A549 (cell line): ENCODE measurements around the gene WDR43. TPM values are rescaled to one million over a fixed set of nuclear protein-coding genes. Genes with fewer than 3 reads are reported as not detected.

ENCODE experiments used
- ATAC-seq, 2 experiments: fragments of 200-7000 bp in 1 of 2; fragments of >200 bp in 1 of 2; cut with Nextera tagmentation in 1 of 2; cut with Tn5 transposase in 1 of 2; 3 replicates each; pipeline versions ENCODE4 v1.8.0 to v1.9.1; 2018 to 2020; ENCODE audit warnings: mild to moderate bottlenecking in 1 of 2, moderate library complexity in 1 of 2
- CTCF ChIA-PET: fragments of 300-600 bp; sonication (Branson Sonifier 250); formaldehyde crosslinking; extraction: SDS; loops from one replicate; lab custom pipeline; 2021; ENCODE audit warnings: antibody characterized with exemption, inconsistent platforms; lab: Yijun Ruan, JAX
- POLR2A ChIA-PET: fragments of 350-600 bp; formaldehyde crosslinking; extraction: SDS; loops from one replicate; lab custom pipeline; 2021; ENCODE audit warnings: antibody characterized with exemption, inconsistent platforms; lab: Yijun Ruan, JAX
- DNase-seq, 2 experiments: peaks; one replicate each; pipeline versions ENCODE4 v3.0.0 to v3.0.0-alpha.2; 2011 to 2016; ENCODE audit warnings: low read depth in 1 of 2, low spot score in 1 of 2
- FAIRE-seq: peaks from 2 replicates; lab custom pipeline; 2011; peaks lifted over from hg19 to GRCh38; lab: Jason Lieb, UNC
- H3K27ac ChIP-seq, 2 experiments: fragments of >200 bp; sonication (Bioruptor Twin); formaldehyde crosslinking; 3 replicates each; pipeline ENCODE4 v1.5.1; 2016 to 2017
- H3K4me1 ChIP-seq: fragments of >200 bp; sonication (Bioruptor Twin); formaldehyde crosslinking; 3 replicates; pipeline ENCODE4 v1.6.1; 2016
- H3K4me2 ChIP-seq: fragments of >200 bp; sonication (Bioruptor Twin); formaldehyde crosslinking; 3 replicates; pipeline ENCODE4 v1.6.1; 2016
- H3K4me3 ChIP-seq: fragments of >200 bp; sonication (Bioruptor Twin); formaldehyde crosslinking; 3 replicates; pipeline ENCODE4 v1.5.1; 2016
- H3K9me3 ChIP-seq: fragments of >200 bp; sonication (Bioruptor Twin); formaldehyde crosslinking; 3 replicates; pipeline ENCODE4 v1.6.1; 2016
- BHLHE40 ChIP-seq: IDR thresholded peaks from 2 replicates; pipeline ENCODE4 v1.6.1; 2012; ENCODE audit warnings: low read depth, low read length, inconsistent platforms
- CHD4 ChIP-seq: fragments of 200-600 bp; sonication (generic); IDR thresholded peaks from 2 replicates; pipeline ENCODE4 v1.6.1; 2016; ENCODE audit warnings: antibody characterized with exemption, mild to moderate bottlenecking, borderline replicate concordance
- ELK1 ChIP-seq: fragments of 150-350 bp; IDR thresholded peaks from 2 replicates; pipeline ENCODE4 v1.6.1; 2014; ENCODE audit warnings: low read depth, mild to moderate bottlenecking, low read length
- ESRRA ChIP-seq: fragments of 150-350 bp; IDR thresholded peaks from 2 replicates; pipeline ENCODE4 v1.6.1; 2014; ENCODE audit warnings: mild to moderate bottlenecking, low read length, borderline replicate concordance
- FOSL2 ChIP-seq, 2 experiments: fragments of 450-650 bp in 1 of 2; fragments of >200 bp in 1 of 2; sonication (Bioruptor Twin) in 1 of 2; formaldehyde crosslinking; IDR thresholded peaks; 2 replicates each; pipeline versions ENCODE4 v1.5.0 to v1.6.1; 2016 to 2020; ENCODE audit warnings: mild to moderate bottlenecking in 1 of 2, moderate library complexity in 1 of 2
- GATA3 ChIP-seq: IDR thresholded peaks from 2 replicates; pipeline ENCODE4 v1.6.1; 2012; ENCODE audit warnings: borderline replicate concordance
- HEYL ChIP-seq: fragments of 250-450 bp; sonication (Bioruptor Pico); IDR thresholded peaks from 2 replicates; pipeline ENCODE4 v1.8.0; 2021; ENCODE audit warnings: mild to moderate bottlenecking, moderate library complexity
- HMGXB4 ChIP-seq: fragments of 250-450 bp; sonication (Bioruptor Pico); IDR thresholded peaks from 2 replicates; pipeline ENCODE4 v1.5.0; 2021; ENCODE audit warnings: mild to moderate bottlenecking, moderate library complexity, borderline replicate concordance
- MAFK ChIP-seq: fragments of 450-650 bp; IDR thresholded peaks from 2 replicates; pipeline ENCODE4 v1.6.1; 2014; ENCODE audit not compliant: partially characterized antibody
- NR3C1 ChIP-seq: fragments of >200 bp; sonication (Bioruptor Twin); formaldehyde crosslinking; IDR thresholded peaks from 3 replicates; pipeline ENCODE4 v1.6.1; 2017
- POLR2A ChIP-seq: IDR thresholded peaks from 2 replicates; pipeline ENCODE4 v1.6.1; 2012; ENCODE audit warnings: mild to moderate bottlenecking, low read length
- POLR2AphosphoS2 ChIP-seq: conservative IDR thresholded peaks from 2 replicates; pipeline ENCODE4 v1.6.1; 2012; ENCODE audit warnings: low read length, improper control_type of control experiment, inconsistent platforms
- RAD21 ChIP-seq, 2 experiments: fragments of >200 bp in 1 of 2; sonication (Bioruptor Twin) in 1 of 2; formaldehyde crosslinking in 1 of 2; IDR thresholded peaks in 1 of 2; conservative IDR thresholded peaks in 1 of 2; 2 replicates in 1 of 2; 3 replicates in 1 of 2; pipeline ENCODE4 v1.6.1; 2012 to 2018; ENCODE audit warnings: inconsistent platforms in 1 of 2
- RCOR1 ChIP-seq: fragments of 150-350 bp; IDR thresholded peaks from 2 replicates; pipeline ENCODE4 v1.6.1; 2014; ENCODE audit warnings: antibody characterized with exemption, low read length, low read depth
- RFX5 ChIP-seq: fragments of 450-650 bp; IDR thresholded peaks from 2 replicates; pipeline ENCODE4 v1.7.1; 2014; ENCODE audit warnings: antibody characterized with exemption, mild to moderate bottlenecking, moderate library complexity
- TFCP2L1 ChIP-seq: fragments of 250-450 bp; sonication (Bioruptor Pico); IDR thresholded peaks from 2 replicates; pipeline ENCODE4 v1.5.0; 2021; ENCODE audit warnings: mild to moderate bottlenecking
- TP53 ChIP-seq: fragments of 250-450 bp; sonication (Bioruptor Pico); IDR thresholded peaks from 2 replicates; pipeline ENCODE4 v1.5.0; 2021; ENCODE audit warnings: mild to moderate bottlenecking, moderate library complexity
- USF2 ChIP-seq: fragments of 450-650 bp; IDR thresholded peaks from 2 replicates; pipeline ENCODE4 v1.6.1; 2014; ENCODE audit warnings: antibody characterized with exemption
- ZNF302 ChIP-seq: fragments of 250-450 bp; sonication (Bioruptor Pico); IDR thresholded peaks from 2 replicates; pipeline ENCODE4 v1.9.0; 2021; ENCODE audit warnings: inconsistent platforms, mild to moderate bottlenecking, moderate library complexity
- WGBS: methylation state at CpG from one replicate; pipeline ENCODE4 v1.1.6; 2017; ENCODE audit errors: missing lambda C conversion rate; 5-methylcytosine and 5-hydroxymethylcytosine counted together
- polyA plus RNA-seq, 4 experiments: library from polyadenylated mRNA; depleted of rRNA in 3 of 4; stranded (reverse); fragments of >200 nt; fragmentation: RNase III in 1 of 4; extraction: RNeasy Plus Mini Kit Qiagen cat#74134 plus additional on column Dnase treatment in 1 of 4; gene quantifications; 2 replicates in 3 of 4; 3 replicates in 1 of 4; pipeline ENCODE4 v1.2.3, GENCODE V29; 2011 to 2017
- TF ChIP-seq, protein P1 (sequence below): fragments of 200-600 bp; sonication (generic); IDR thresholded peaks from 2 replicates; pipeline ENCODE4 v1.6.1; 2016; ENCODE audit warnings: antibody characterized with exemption, mild to moderate bottlenecking, moderate library complexity
- TF ChIP-seq, protein P2 (sequence below): fragments of >200 bp; sonication (Bioruptor Twin); formaldehyde crosslinking; IDR thresholded peaks from 2 replicates; pipeline ENCODE4 v1.6.1; 2016

Gene WDR43
- polyA plus RNA-seq, 2 of the 4 experiments (the other 2 are of a cell fraction), result 71.8 to 256 TPM

DNA sequence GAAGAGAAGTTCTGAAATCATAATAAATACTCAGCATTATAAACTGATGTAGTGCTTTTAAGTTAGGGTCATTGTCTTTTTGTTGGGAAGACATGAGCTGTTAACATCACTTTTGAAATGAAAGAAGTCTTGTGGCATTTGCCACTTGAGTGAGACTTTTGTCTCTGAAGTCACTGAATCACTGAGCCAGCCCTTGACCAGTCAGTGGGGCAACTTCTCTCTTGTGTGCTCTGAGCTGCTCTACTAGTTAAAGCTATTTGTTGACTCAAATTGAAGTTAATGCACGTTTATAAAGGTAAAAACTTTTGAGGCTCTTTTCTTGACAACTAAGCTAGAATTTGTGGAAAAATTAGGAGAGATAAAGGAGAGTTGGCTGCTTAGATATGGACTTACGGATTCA lies 6.7 kb downstream of the WDR43 start:
- TF ChIP-seq POLR2AphosphoS2 (no peak), HEYL (CRISPR knock-in tag) (no peak), TFCP2L1 (CRISPR knock-in tag) (no peak), HMGXB4 (CRISPR knock-in tag) (no peak)
- Histone ChIP-seq H3K27ac (no peak overlapping the region), H3K4me3 (no peak overlapping the region), H3K9me3 (no peaks in the 10 kb centered on the region), H3K4me2 (no peak overlapping the region), H3K4me1 (peaks cover 85% of the 10 kb centered on the region)
- POLR2A ChIA-PET, result no interaction called here
- CTCF ChIA-PET, result interaction anchor here (0.6 to 1.5 kb wide), 5 partner anchors 9 to 307 kb away, joined by 3 to 6 read pairs (median 3); no protein-coding TSS in a partner anchor
- 50% methylated on average over 2 of the region's 2 CpGs for whole genome bisulfite sequencing
- DNase-seq (no peak), FAIRE-seq (no peak), ATAC-seq (no peak)

DNA sequence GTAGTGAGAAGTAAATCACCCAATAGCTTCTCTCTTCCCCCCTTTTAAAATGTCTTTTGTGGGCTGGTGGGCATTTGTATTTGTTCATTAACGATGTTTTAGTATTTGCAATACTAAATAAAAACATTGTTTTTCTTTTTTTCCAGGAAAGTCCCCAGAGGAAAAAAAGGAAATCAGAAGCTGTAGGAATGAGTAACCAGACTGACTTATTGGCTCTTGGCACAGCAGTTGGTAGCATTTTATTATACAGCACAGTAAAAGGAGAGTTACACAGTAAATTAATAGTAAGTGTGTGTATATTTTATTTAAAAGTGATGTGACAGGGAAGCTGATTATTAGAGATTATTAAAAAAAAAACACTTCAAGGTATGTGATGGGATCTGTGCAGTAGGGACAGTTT lies 7.4 kb downstream of the WDR43 start:
- CTCF ChIA-PET, result interaction anchor here (0.6 to 1.6 kb wide), 6 partner anchors 8 to 308 kb away, joined by 3 to 6 read pairs (median 4); no protein-coding TSS in a partner anchor
- no peak for TF ChIP-seq CHD4
- no peak for TF ChIP-seq ZNF302 (CRISPR knock-in tag)
- TF ChIP-seq, protein P1, sequence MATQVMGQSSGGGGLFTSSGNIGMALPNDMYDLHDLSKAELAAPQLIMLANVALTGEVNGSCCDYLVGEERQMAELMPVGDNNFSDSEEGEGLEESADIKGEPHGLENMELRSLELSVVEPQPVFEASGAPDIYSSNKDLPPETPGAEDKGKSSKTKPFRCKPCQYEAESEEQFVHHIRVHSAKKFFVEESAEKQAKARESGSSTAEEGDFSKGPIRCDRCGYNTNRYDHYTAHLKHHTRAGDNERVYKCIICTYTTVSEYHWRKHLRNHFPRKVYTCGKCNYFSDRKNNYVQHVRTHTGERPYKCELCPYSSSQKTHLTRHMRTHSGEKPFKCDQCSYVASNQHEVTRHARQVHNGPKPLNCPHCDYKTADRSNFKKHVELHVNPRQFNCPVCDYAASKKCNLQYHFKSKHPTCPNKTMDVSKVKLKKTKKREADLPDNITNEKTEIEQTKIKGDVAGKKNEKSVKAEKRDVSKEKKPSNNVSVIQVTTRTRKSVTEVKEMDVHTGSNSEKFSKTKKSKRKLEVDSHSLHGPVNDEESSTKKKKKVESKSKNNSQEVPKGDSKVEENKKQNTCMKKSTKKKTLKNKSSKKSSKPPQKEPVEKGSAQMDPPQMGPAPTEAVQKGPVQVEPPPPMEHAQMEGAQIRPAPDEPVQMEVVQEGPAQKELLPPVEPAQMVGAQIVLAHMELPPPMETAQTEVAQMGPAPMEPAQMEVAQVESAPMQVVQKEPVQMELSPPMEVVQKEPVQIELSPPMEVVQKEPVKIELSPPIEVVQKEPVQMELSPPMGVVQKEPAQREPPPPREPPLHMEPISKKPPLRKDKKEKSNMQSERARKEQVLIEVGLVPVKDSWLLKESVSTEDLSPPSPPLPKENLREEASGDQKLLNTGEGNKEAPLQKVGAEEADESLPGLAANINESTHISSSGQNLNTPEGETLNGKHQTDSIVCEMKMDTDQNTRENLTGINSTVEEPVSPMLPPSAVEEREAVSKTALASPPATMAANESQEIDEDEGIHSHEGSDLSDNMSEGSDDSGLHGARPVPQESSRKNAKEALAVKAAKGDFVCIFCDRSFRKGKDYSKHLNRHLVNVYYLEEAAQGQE, result no peak
- no peak for TF ChIP-seq TP53 (CRISPR knock-in tag)
- TF ChIP-seq USF2, result no peak
- no peak for TF ChIP-seq ESRRA
- no peak for TF ChIP-seq GATA3
- TF ChIP-seq ELK1, result no peak
- TF ChIP-seq RCOR1, result no peak
- no peak for TF ChIP-seq RAD21 (conservative IDR thresholded peaks at IDR 0.05 in 1 of 2, IDR thresholded peaks at IDR 0.05 in 1 of 2)
- TF ChIP-seq MAFK, result no peak
- TF ChIP-seq POLR2A, result no peak
- TF ChIP-seq BHLHE40, result no peak
- TF ChIP-seq FOSL2 (IDR thresholded peaks at IDR 0.05), result no peak
- no peak for TF ChIP-seq FOSL2 (CRISPR knock-in tag; IDR thresholded peaks at IDR 0.05)
- TF ChIP-seq RFX5, result no peak
- TF ChIP-seq, protein P2, sequence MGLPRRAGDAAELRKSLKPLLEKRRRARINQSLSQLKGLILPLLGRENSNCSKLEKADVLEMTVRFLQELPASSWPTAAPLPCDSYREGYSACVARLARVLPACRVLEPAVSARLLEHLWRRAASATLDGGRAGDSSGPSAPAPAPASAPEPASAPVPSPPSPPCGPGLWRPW, result no peak
- TF ChIP-seq NR3C1, result no peak
- TF ChIP-seq, all 56 proteins: peak for 0
- no peak for DNase-seq
- H3K4me3 ChIP-seq, result no peak overlapping the region
- no peaks in the 10 kb centered on the region for H3K9me3 ChIP-seq
- no peak for ATAC-seq
- H3K27ac ChIP-seq, result no peak overlapping the region
- POLR2A ChIA-PET, result interaction anchor here (0.6 kb wide), 1 partner anchor 23 kb away, joined by 3 read pairs; no protein-coding TSS in a partner anchor
- H3K4me1 ChIP-seq, result peaks cover 85% of the 10 kb centered on the region
- H3K4me2 ChIP-seq, result no peak overlapping the region
- 61% methylated on average over 1 of the region's 1 CpG for WGBS
- no peak for FAIRE-seq
